Measurements from ENCODE around the gene RRBP1.

RRBP1 gene

GRCh38 chr20:17571153-17571527, 110.9 kb downstream of the RRBP1 start:
- H2AFZ ChIP-seq (ENCODE audit: low read length) = no peak overlapping the region

GRCh38 chr20:17570347-17571152, 111.5 kb downstream of the RRBP1 start:
- H3K4me2 ChIP-seq (ENCODE audit: low read depth, low read length) = peak overlapping the region; percentile 89
- peaks cover 53% of the 10 kb centered on the region for H3K79me2 ChIP-seq (ENCODE audit: low read length)
- no peaks in the 10 kb centered on the region for H3K27me3 ChIP-seq (replicated peaks; ENCODE audit: insufficient read depth, low read length)
- 0 out of 2 replicates have a peak, but pooled peaks cover 6% of the 10 kb centered on the region for H3F3A ChIP-seq (ENCODE audit: insufficient read depth, low read length)
- H3K4me3 ChIP-seq (ENCODE audit: low read length) = peak overlapping the region; percentile 97
- no peaks in the 10 kb centered on the region; the same call in 1 of the 2 replicates for H3K36me3 ChIP-seq (replicated peaks; ENCODE audit: insufficient read depth, low read length)
- H4K20me1 ChIP-seq (ENCODE audit: insufficient read depth, low read length) = no peaks in the 10 kb centered on the region
- peaks cover 10% of the 10 kb centered on the region for H3K4me1 ChIP-seq (ENCODE audit: low read length)
- H3K9me2 ChIP-seq (replicated peaks; ENCODE audit: insufficient read depth, low read length) = no peaks in the 10 kb centered on the region
- peak; percentile 37 for DNase-seq
- 0 out of 2 replicates have a peak, but pooled peaks have one; percentile 6 for TF ChIP-seq CTCF (IDR thresholded peaks at IDR 0.05; ENCODE audit: low read length)
- no peak for TF ChIP-seq EZH2 (optimal IDR thresholded peaks at IDR 0.05; ENCODE audit: low read depth, low read length)
- H3K9ac ChIP-seq (ENCODE audit: low read length) = peak overlapping the region; percentile 85
- H3K27ac ChIP-seq (ENCODE audit: low read length) = peak overlapping the region; percentile 34; the same call in 1 of the 2 replicates
- H2AFZ ChIP-seq (ENCODE audit: low read length) = peak overlapping the region; percentile 88
- H3K9me3 ChIP-seq (replicated peaks; ENCODE audit: insufficient read depth, low read length) = no peaks in the 10 kb centered on the region

More at GRCh38 chr20:17571153-17571527, 110.9 kb downstream of the RRBP1 start:
- Histone ChIP-seq H4K20me1 (ENCODE audit: insufficient read depth, low read length) (no peaks in the 10 kb centered on the region), H3K9me2 (replicated peaks; ENCODE audit: insufficient read depth, low read length) (no peaks in the 10 kb centered on the region), H3K4me3 (ENCODE audit: low read length) (peak overlapping the region; percentile 97), H3K4me1 (ENCODE audit: low read length) (peaks cover 10% of the 10 kb centered on the region), H3K79me2 (ENCODE audit: low read length) (peaks cover 59% of the 10 kb centered on the region), H3F3A (ENCODE audit: insufficient read depth, low read length) (0 out of 2 replicates have a peak, but pooled peaks cover 6% of the 10 kb centered on the region), H3K4me2 (ENCODE audit: low read depth, low read length) (peak overlapping the region; percentile 89), H3K27ac (ENCODE audit: low read length) (no peak overlapping the region; the same call in 1 of the 2 replicates), H3K27me3 (replicated peaks; ENCODE audit: insufficient read depth, low read length) (no peaks in the 10 kb centered on the region), H3K36me3 (replicated peaks; ENCODE audit: insufficient read depth, low read length) (no peaks in the 10 kb centered on the region; the same call in 1 of the 2 replicates), H3K9ac (ENCODE audit: low read length) (peak overlapping the region; percentile 85; the same call in 1 of the 2 replicates), H3K9me3 (replicated peaks; ENCODE audit: insufficient read depth, low read length) (no peaks in the 10 kb centered on the region)
- DNase-seq = peak; percentile 30
- TF ChIP-seq EZH2phosphoT487 (IDR thresholded peaks at IDR 0.05; ENCODE audit: low read length) (no peak), EZH2 (optimal IDR thresholded peaks at IDR 0.05; ENCODE audit: low read depth, low read length) (no peak), CTCF (IDR thresholded peaks at IDR 0.05; ENCODE audit: low read length) (no peak)

GRCh38 chr20:17569616-17570346, 112.3 kb downstream of the RRBP1 start, which contains the start of gene DSTN:
TSS of gene DSTN (plus strand) at chr20:17570075. CDS start at chr20:17570209, 134 bp downstream.
- Histone ChIP-seq H4K20me1 (ENCODE audit: insufficient read depth, low read length) (no peaks in the 10 kb centered on the region), H3K4me1 (ENCODE audit: low read length) (peaks cover 10% of the 10 kb centered on the region), H3K36me3 (replicated peaks; ENCODE audit: insufficient read depth, low read length) (no peaks in the 10 kb centered on the region), H3K4me2 (ENCODE audit: low read depth, low read length) (peak within 1 kb of the TSS; percentile 89), H3K27me3 (replicated peaks; ENCODE audit: insufficient read depth, low read length) (no peaks in the 10 kb centered on the region), H3K79me2 (ENCODE audit: low read length) (peaks cover 46% of the 10 kb centered on the region), H3K27ac (ENCODE audit: low read length) (peak within 1 kb of the TSS; percentile 34; the same call in 1 of the 2 replicates), H3K4me3 (ENCODE audit: low read length) (peak within 1 kb of the TSS; percentile 97), H3K9me3 (replicated peaks; ENCODE audit: insufficient read depth, low read length) (no peaks in the 10 kb centered on the region), H3F3A (ENCODE audit: insufficient read depth, low read length) (0 out of 2 replicates have a peak, but pooled peaks cover 6% of the 10 kb centered on the region), H2AFZ (ENCODE audit: low read length) (peak within 1 kb of the TSS; percentile 88), H3K9me2 (replicated peaks; ENCODE audit: insufficient read depth, low read length) (no peaks in the 10 kb centered on the region), H3K9ac (ENCODE audit: low read length) (peak within 1 kb of the TSS; percentile 85)
- DNase-seq = peak; percentile 93
- TF ChIP-seq EZH2phosphoT487 (IDR thresholded peaks at IDR 0.05; ENCODE audit: low read length) = no peak
- no peak for TF ChIP-seq EZH2 (optimal IDR thresholded peaks at IDR 0.05; ENCODE audit: low read depth, low read length)
- TF ChIP-seq CTCF (IDR thresholded peaks at IDR 0.05; ENCODE audit: low read length) = no peak
